H9 (cell line): ENCODE data around the gene NDUFA3. TPM values are rescaled to one million over a fixed set of nuclear protein-coding genes. Genes with fewer than 3 reads are reported as not detected.

Source experiments
- DNase-seq: peaks from one replicate; pipeline ENCODE4 v3.0.0-alpha.2; 2017
- H2AFZ ChIP-seq: one replicate; pipeline ENCODE4 v1.6.1; 2013; ENCODE audit warnings: mild to moderate bottlenecking, low read length, control low read depth, moderate library complexity
- H2AK5ac ChIP-seq: 2 replicates; pipeline ENCODE4 v1.6.1; 2013; ENCODE audit warnings: low read length, control low read depth, mixed read lengths; ENCODE audit not compliant: insufficient read length
- H2BK120ac ChIP-seq: one replicate; pipeline ENCODE4 v1.6.1; 2013; ENCODE audit warnings: low read depth, mild to moderate bottlenecking, low read length, control low read depth, inconsistent platforms; ENCODE audit not compliant: poor library complexity, severe bottlenecking
- H2BK12ac ChIP-seq: 2 replicates; pipeline ENCODE4 v1.6.1; 2013; ENCODE audit warnings: low read length, control low read depth, mixed read lengths, low read depth; ENCODE audit not compliant: insufficient read length
- H2BK15ac ChIP-seq: 2 replicates; pipeline ENCODE4 v1.6.1; 2013; ENCODE audit warnings: low read depth, low read length, control low read depth
- H2BK20ac ChIP-seq: one replicate; pipeline ENCODE4 v1.6.1; 2013; ENCODE audit warnings: low read depth, mild to moderate bottlenecking, low read length, control low read depth, inconsistent platforms; ENCODE audit not compliant: poor library complexity, severe bottlenecking
- H2BK5ac ChIP-seq: 2 replicates; pipeline ENCODE4 v1.6.1; 2013; ENCODE audit warnings: low read length, control low read depth, mixed read lengths; ENCODE audit not compliant: insufficient read length
- H3K14ac ChIP-seq: 2 replicates; pipeline ENCODE4 v1.6.1; 2013; ENCODE audit warnings: low read length, control low read depth; ENCODE audit not compliant: insufficient read depth
- H3K18ac ChIP-seq: 2 replicates; pipeline ENCODE4 v1.6.1; 2013; ENCODE audit warnings: low read depth, mild to moderate bottlenecking, mixed read lengths, low read length, control low read depth; ENCODE audit not compliant: insufficient read length
- H3K23ac ChIP-seq: 2 replicates; pipeline ENCODE4 v1.6.1; 2013; ENCODE audit warnings: low read length, control low read depth, mixed read lengths, low read depth; ENCODE audit not compliant: insufficient read length
- H3K23me2 ChIP-seq: 2 replicates; pipeline ENCODE4 v1.6.1; 2013; ENCODE audit warnings: low read depth, mild to moderate bottlenecking, mixed read lengths, low read length, control low read depth; ENCODE audit not compliant: insufficient read length, poor library complexity, severe bottlenecking
- H3K27ac ChIP-seq: 2 replicates; pipeline ENCODE4 v1.5.1; 2013; ENCODE audit warnings: low read length, control low read depth, mixed read lengths, low read depth; ENCODE audit not compliant: insufficient read length
- H3K27me3 ChIP-seq: 2 replicates; pipeline ENCODE4 v1.6.1; 2013; ENCODE audit warnings: low read length, control low read depth, inconsistent platforms; ENCODE audit not compliant: insufficient read depth
- H3K4ac ChIP-seq: 2 replicates; pipeline ENCODE4 v1.6.1; 2013; ENCODE audit warnings: low read depth, mild to moderate bottlenecking, control low read depth, inconsistent platforms, low read length, moderate library complexity
- H3K4me1 ChIP-seq: 2 replicates; pipeline ENCODE4 v1.6.1; 2013; ENCODE audit warnings: low read length, control low read depth, inconsistent platforms; ENCODE audit not compliant: insufficient read depth
- H3K4me2 ChIP-seq: 2 replicates; pipeline ENCODE4 v1.6.1; 2013; ENCODE audit warnings: low read length, control low read depth, mixed read lengths; ENCODE audit not compliant: insufficient read length, insufficient read depth
- H3K56ac ChIP-seq: 2 replicates; pipeline ENCODE4 v1.6.1; 2013; ENCODE audit warnings: low read depth, mild to moderate bottlenecking, mixed read lengths, low read length, control low read depth; ENCODE audit not compliant: insufficient read length
- H3K79me1 ChIP-seq: 2 replicates; pipeline ENCODE4 v1.6.1; 2013; ENCODE audit warnings: low read depth, mild to moderate bottlenecking, moderate library complexity, low read length, control low read depth, inconsistent platforms; ENCODE audit not compliant: insufficient read depth, poor library complexity, severe bottlenecking
- H3K79me2 ChIP-seq: 2 replicates; pipeline ENCODE4 v1.6.1; 2013; ENCODE audit warnings: low read length, control low read depth, inconsistent platforms; ENCODE audit not compliant: insufficient read depth
- H3K9ac ChIP-seq: 2 replicates; pipeline ENCODE4 v1.6.1; 2013; ENCODE audit warnings: low read length, control low read depth, mixed read lengths; ENCODE audit not compliant: insufficient read length; ENCODE audit errors: extremely low read depth
- H3K9me3 ChIP-seq: one replicate; pipeline ENCODE4 v1.6.1; 2013; ENCODE audit warnings: low read depth, low read length, inconsistent platforms; ENCODE audit not compliant: control insufficient read depth
- H3T11ph ChIP-seq: one replicate; pipeline ENCODE4 v1.6.1; 2013; ENCODE audit warnings: mild to moderate bottlenecking, low read length, control low read depth, inconsistent platforms
- H4K20me1 ChIP-seq: one replicate; pipeline ENCODE4 v1.6.1; 2013; ENCODE audit not compliant: control insufficient read depth, insufficient read length, insufficient read depth
- H4K5ac ChIP-seq: 2 replicates; pipeline ENCODE4 v1.6.1; 2013; ENCODE audit warnings: low read depth, mild to moderate bottlenecking, mixed read lengths, low read length, control low read depth; ENCODE audit not compliant: insufficient read length
- H4K8ac ChIP-seq: replicated peaks from 2 replicates; pipeline ENCODE4 v1.6.1; 2013; ENCODE audit warnings: low read length, control low read depth, mixed read lengths, low read depth; ENCODE audit not compliant: insufficient read length
- H4K91ac ChIP-seq: 2 replicates; pipeline ENCODE4 v1.6.1; 2013; ENCODE audit warnings: low read depth, mild to moderate bottlenecking, moderate library complexity, mixed read lengths, low read length, control low read depth; ENCODE audit not compliant: insufficient read length
- H3K27ac Mint-ChIP-seq, 3 experiments: 2 replicates in 2 of 3; 3 replicates in 1 of 3; pipeline ENCODE4 v1.8.0; 2020 to 2021; ENCODE audit warnings: mixed read lengths in 3 of 3, mild to moderate bottlenecking in 1 of 3, moderate library complexity in 1 of 3
- H3K27me3 Mint-ChIP-seq: 2 replicates; pipeline ENCODE4 v1.8.0; 2021; ENCODE audit warnings: low read depth, mild to moderate bottlenecking, moderate library complexity, mixed read lengths
- H3K36me3 Mint-ChIP-seq, 3 experiments: 2 replicates in 2 of 3; 3 replicates in 1 of 3; pipeline ENCODE4 v1.8.0; 2020 to 2021; ENCODE audit warnings: low read depth in 3 of 3, mixed read lengths in 3 of 3; ENCODE audit not compliant: insufficient read depth in 1 of 3
- H3K4me1 Mint-ChIP-seq, 2 experiments: 2 replicates each; pipeline ENCODE4 v1.8.0; 2020; ENCODE audit warnings: mixed read lengths in 2 of 2
- H3K4me3 Mint-ChIP-seq, 2 experiments: 2 replicates in 1 of 2; 3 replicates in 1 of 2; pipeline ENCODE4 v1.8.0; 2020 to 2021; ENCODE audit warnings: mild to moderate bottlenecking in 2 of 2, mixed read lengths in 2 of 2, moderate library complexity in 1 of 2
- H3K9me3 Mint-ChIP-seq, 2 experiments: 2 replicates in 1 of 2; 3 replicates in 1 of 2; pipeline ENCODE4 v1.8.0; 2020; ENCODE audit warnings: mild to moderate bottlenecking in 2 of 2, mixed read lengths in 2 of 2, moderate library complexity in 1 of 2
- CTCF ChIP-seq: fragments of 200-600 bp; sonication (generic); conservative IDR thresholded peaks from 3 replicates; pipeline ENCODE4 v1.8.0; 2021; ENCODE audit warnings: antibody characterized with exemption, mild to moderate bottlenecking
- WGBS: extraction: QIAGEN DNeasy Blood & Tissue Kit; methylation state at CpG from one replicate; pipeline ENCODE4 v1.1.7; 2013; ENCODE audit warnings: missing lambda C conversion rate, low lambda C conversion rate, mixed read lengths; ENCODE audit not compliant: insufficient read length; ENCODE audit errors: extremely low coverage; 5-methylcytosine and 5-hydroxymethylcytosine counted together
- total RNA-seq: library from RNA; stranded (reverse); gene quantifications from 2 replicates; pipeline ENCODE4 v1.2.1, GENCODE V29; 2021

The NDUFA3 gene
- total RNA-seq, 1 experiment from 2014 or later: 174 TPM

- Histone ChIP-seq H3T11ph (no peak overlapping the region), H3K14ac (no peak overlapping the region), H2AFZ (no peak overlapping the region), H2AK5ac (no peak overlapping the region), H3K4me2 (no peak overlapping the region), H3K23me2 (no peaks in the 10 kb centered on the region), H3K27ac (no peak overlapping the region), H2BK15ac (no peak overlapping the region), H2BK12ac (no peak overlapping the region), H3K56ac (no peak overlapping the region), H3K18ac (no peak overlapping the region), H3K27me3 (no peaks in the 10 kb centered on the region), H3K23ac (no peak overlapping the region), H2BK20ac (no peak overlapping the region), H3K4me1 (no peaks in the 10 kb centered on the region), H3K79me1 (no peaks in the 10 kb centered on the region), H2BK120ac (no peak overlapping the region), H2BK5ac (no peak overlapping the region), H4K8ac (no peak overlapping the region), H3K9ac (no peak overlapping the region), H3K9me3 (no peaks in the 10 kb centered on the region), H4K20me1 (no peaks in the 10 kb centered on the region), H3K79me2 (no peaks in the 10 kb centered on the region), H3K4ac (no peak overlapping the region), H4K5ac (no peak overlapping the region), H4K91ac (no peak overlapping the region)
- Mint-ChIP-seq H3K36me3 (peaks cover 67 to 92% (median 91%) of the 10 kb centered on the region in 3 experiments), H3K4me3 (0 out of 5 replicates have a peak overlapping the region, but pooled peaks of 1 of the 2 experiments have one; percentile 11), H3K27ac (no peak overlapping the region; a peak in 1 of 7 replicates), H3K9me3 (no peaks in the 10 kb centered on the region; a peak in 1 of 5 replicates), H3K27me3 (peaks cover 1% of the 10 kb centered on the region; the same call in 1 of the 2 replicates), H3K4me1 (no peaks in the 10 kb centered on the region)
- WGBS: no CpG with 5 or more reads among the region's 12 CpGs
- TF ChIP-seq CTCF: no peak
- DNase-seq: no peak
Observed at GRCh38 chr19:54149021-54149812, 46.6 kb downstream of the NDUFA3 start.
